Measurements from ENCODE around the gene OR10T2.
"Not testable (repeated sequence)": the region's sequence is repeated elsewhere in the genome, so short reads cannot be mapped to it uniquely, and the experiment has no call there.

OR10T2 gene

GRCh38 chr1:158355773-158356285, 43.4 kb downstream of the OR10T2 start:
- no peak for DNase-seq

GRCh38 chr1:158354255-158354654, 45.0 kb downstream of the OR10T2 start:
- no peak for DNase-seq

GRCh38 chr1:158353303-158354075, 45.8 kb downstream of the OR10T2 start, which contains the start of gene CD1E:
CD1E (plus strand) TSS chr1:158353894; CDS start chr1:158353989, 95 bp downstream.
- DNase-seq, result no peak

GRCh38 chr1:158348946-158349345, 50.3 kb downstream of the OR10T2 start:
- DNase-seq, result not testable (repeated sequence)

Measured in CD4-positive, alpha-beta T cell treated with Interleukin-6 for 4 hours (primary cell).